Smooth muscle cell (in vitro differentiated cells): ENCODE measurements around the gene TBL1X. TPM values are rescaled to one million over a fixed set of nuclear protein-coding genes. Genes with fewer than 3 reads are reported as not detected.

Source experiments
- DNase-seq: peaks from one replicate; lab custom pipeline; 2025; ENCODE audit not compliant: unreplicated experiment; lab: John Stamatoyannopoulos, UW
- H2AFZ ChIP-seq: fragments of 200-600 bp; sonication (generic); 2 replicates; pipeline ENCODE4 v1.6.0; 2016; ENCODE audit warnings: antibody characterized with exemption, low read depth, mild to moderate bottlenecking
- H3F3A ChIP-seq: fragments of 200-600 bp; sonication (generic); 2 replicates; pipeline ENCODE4 v1.6.0; 2017; ENCODE audit warnings: antibody characterized with exemption, low read depth
- H3K27ac ChIP-seq: fragments of 200-600 bp; sonication (generic); 2 replicates; pipeline ENCODE4 v1.5.1; 2016; ENCODE audit warnings: low read depth, mild to moderate bottlenecking
- H3K27me3 ChIP-seq: fragments of 200-600 bp; sonication (generic); 2 replicates; pipeline ENCODE4 v1.6.1; 2016; ENCODE audit warnings: low read depth, mild to moderate bottlenecking
- H3K36me3 ChIP-seq: fragments of 200-600 bp; sonication (generic); 2 replicates; pipeline ENCODE4 v1.5.1; 2016; ENCODE audit warnings: low read depth
- H3K4me1 ChIP-seq: fragments of 200-600 bp; sonication (generic); 2 replicates; pipeline ENCODE4 v1.5.1; 2016; ENCODE audit warnings: low read depth
- H3K4me2 ChIP-seq: fragments of 200-600 bp; sonication (generic); 2 replicates; pipeline ENCODE4 v1.6.0; 2016; ENCODE audit warnings: mild to moderate bottlenecking
- H3K4me3 ChIP-seq: fragments of 200-600 bp; sonication (generic); 2 replicates; pipeline ENCODE4 v1.5.1; 2016; ENCODE audit warnings: mild to moderate bottlenecking
- H3K79me2 ChIP-seq: fragments of 200-600 bp; sonication (generic); 2 replicates; pipeline ENCODE4 v1.6.0; 2016; ENCODE audit warnings: low read depth, mild to moderate bottlenecking
- H3K9ac ChIP-seq: fragments of 200-600 bp; sonication (generic); 2 replicates; pipeline ENCODE4 v1.6.0; 2016; ENCODE audit warnings: low read depth
- H3K9me3 ChIP-seq: fragments of 200-600 bp; sonication (generic); replicated peaks from 2 replicates; pipeline ENCODE4 v1.5.1; 2016; ENCODE audit warnings: low read depth
- H4K20me1 ChIP-seq: fragments of 200-600 bp; sonication (generic); 2 replicates; pipeline ENCODE4 v1.6.0; 2016; ENCODE audit warnings: low read depth
- WGBS: methylation state at CpG from one replicate; pipeline ENCODE4 v1.1.7; 2016; ENCODE audit warnings: low lambda C conversion rate; 5-methylcytosine and 5-hydroxymethylcytosine counted together
- polyA plus RNA-seq: library from polyadenylated mRNA; unstranded; fragments of >200 nt; fragmentation: Nextera tagmentation; extraction: Ambion mirVana; gene quantifications from 2 replicates; pipeline ENCODE4 v1.2.1, GENCODE V29; 2016
- total RNA-seq: library from RNA; depleted of rRNA; stranded (reverse); fragments of >200 nt; gene quantifications from 2 replicates; pipeline ENCODE4 v1.2.3, GENCODE V29; 2014
- TF ChIP-seq, protein P1 (sequence below): fragments of 200-600 bp; sonication (generic); IDR thresholded peaks from 2 replicates; pipeline ENCODE4 v1.5.1; 2017; ENCODE audit warnings: borderline replicate concordance, mild to moderate bottlenecking, antibody characterized with exemption; ENCODE audit not compliant: insufficient read depth, poor library complexity, severe bottlenecking

TBL1X gene
- total and polyA plus RNA-seq, 2 experiments from 2014 or later: 9.0 to 9.8 TPM

- Histone ChIP-seq H3K4me3 (no peak overlapping the region), H3K27ac (no peak overlapping the region), H2AFZ (no peak overlapping the region), H3K36me3 (no peaks in the 10 kb centered on the region), H3K4me1 (peaks cover 23% of the 10 kb centered on the region), H3K4me2 (no peak overlapping the region), H3F3A (no peaks in the 10 kb centered on the region), H3K9me3 (no peaks in the 10 kb centered on the region), H3K9ac (no peak overlapping the region), H3K79me2 (peaks cover 3% of the 10 kb centered on the region), H3K27me3 (no peaks in the 10 kb centered on the region), H4K20me1 (no peaks in the 10 kb centered on the region)
- no peak for DNase-seq
- TF ChIP-seq, protein P1, sequence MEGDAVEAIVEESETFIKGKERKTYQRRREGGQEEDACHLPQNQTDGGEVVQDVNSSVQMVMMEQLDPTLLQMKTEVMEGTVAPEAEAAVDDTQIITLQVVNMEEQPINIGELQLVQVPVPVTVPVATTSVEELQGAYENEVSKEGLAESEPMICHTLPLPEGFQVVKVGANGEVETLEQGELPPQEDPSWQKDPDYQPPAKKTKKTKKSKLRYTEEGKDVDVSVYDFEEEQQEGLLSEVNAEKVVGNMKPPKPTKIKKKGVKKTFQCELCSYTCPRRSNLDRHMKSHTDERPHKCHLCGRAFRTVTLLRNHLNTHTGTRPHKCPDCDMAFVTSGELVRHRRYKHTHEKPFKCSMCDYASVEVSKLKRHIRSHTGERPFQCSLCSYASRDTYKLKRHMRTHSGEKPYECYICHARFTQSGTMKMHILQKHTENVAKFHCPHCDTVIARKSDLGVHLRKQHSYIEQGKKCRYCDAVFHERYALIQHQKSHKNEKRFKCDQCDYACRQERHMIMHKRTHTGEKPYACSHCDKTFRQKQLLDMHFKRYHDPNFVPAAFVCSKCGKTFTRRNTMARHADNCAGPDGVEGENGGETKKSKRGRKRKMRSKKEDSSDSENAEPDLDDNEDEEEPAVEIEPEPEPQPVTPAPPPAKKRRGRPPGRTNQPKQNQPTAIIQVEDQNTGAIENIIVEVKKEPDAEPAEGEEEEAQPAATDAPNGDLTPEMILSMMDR: no peak
- WGBS: 79% methylated on average over 8 of the region's 8 CpGs
These were observed 72.9 kb downstream of the TBL1X start for GRCh38 chrX:9537781-9538180.

- Histone ChIP-seq H3F3A (no peaks in the 10 kb centered on the region), H2AFZ (no peak overlapping the region), H3K27me3 (no peaks in the 10 kb centered on the region), H4K20me1 (no peaks in the 10 kb centered on the region), H3K4me1 (peaks cover 17% of the 10 kb centered on the region), H3K9me3 (no peaks in the 10 kb centered on the region), H3K4me3 (no peak overlapping the region), H3K36me3 (no peaks in the 10 kb centered on the region), H3K4me2 (no peak overlapping the region), H3K27ac (no peak overlapping the region), H3K79me2 (peaks cover 3% of the 10 kb centered on the region), H3K9ac (no peak overlapping the region)
- TF ChIP-seq, protein P1: no peak
- no peak for DNase-seq
- 66% methylated on average over 10 of the region's 10 CpGs for WGBS
These were observed 73.7 kb downstream of the TBL1X start for GRCh38 chrX:9538544-9539045.

GRCh38 chrX:9539605-9540387 lies 74.9 kb downstream of the TBL1X start:
- Histone ChIP-seq H3K27ac (no peak overlapping the region), H3K4me2 (no peak overlapping the region), H3K9ac (no peak overlapping the region), H3K4me3 (no peak overlapping the region), H4K20me1 (no peaks in the 10 kb centered on the region), H3K9me3 (no peaks in the 10 kb centered on the region), H3K4me1 (peaks cover 17% of the 10 kb centered on the region), H3K36me3 (no peaks in the 10 kb centered on the region), H3K27me3 (no peaks in the 10 kb centered on the region), H3F3A (no peaks in the 10 kb centered on the region), H3K79me2 (peaks cover 3% of the 10 kb centered on the region), H2AFZ (no peak overlapping the region)
- no peak for DNase-seq
- 80% methylated on average over 5 of the region's 5 CpGs for WGBS
- TF ChIP-seq, protein P1: no peak
